MM.1S (cell line): ENCODE results near the gene PPP3CB.

Experiments
- DNase-seq: peaks from one replicate; pipeline ENCODE4 v3.0.0-alpha.2; 2015
- H2AFZ ChIP-seq: fragments of 300-600 bp; sonication (generic); 2 replicates; pipeline ENCODE4 v1.6.0; 2016; ENCODE audit warnings: antibody characterized with exemption, low read length
- H3F3A ChIP-seq: fragments of 300-600 bp; sonication (generic); 2 replicates; pipeline ENCODE4 v1.6.1; 2016; ENCODE audit warnings: mild to moderate bottlenecking, antibody characterized with exemption, low read length, moderate library complexity, mixed read lengths; ENCODE audit not compliant: insufficient read depth
- H3K27ac ChIP-seq: fragments of 300-600 bp; sonication (generic); 2 replicates; pipeline ENCODE4 v1.5.1; 2016; ENCODE audit warnings: mild to moderate bottlenecking, low read length
- H3K27me3 ChIP-seq: fragments of 300-600 bp; sonication (generic); replicated peaks from 2 replicates; pipeline ENCODE4 v1.6.0; 2016; ENCODE audit warnings: low read length; ENCODE audit not compliant: insufficient read depth
- H3K36me3 ChIP-seq: fragments of 300-600 bp; sonication (generic); replicated peaks from 2 replicates; pipeline ENCODE4 v1.6.1; 2016; ENCODE audit warnings: mild to moderate bottlenecking, low read length, mixed read lengths; ENCODE audit not compliant: insufficient read depth
- H3K4me1 ChIP-seq: fragments of 300-600 bp; sonication (generic); 2 replicates; pipeline ENCODE4 v1.6.1; 2016; ENCODE audit warnings: low read length, mixed read lengths
- H3K4me2 ChIP-seq: fragments of 300-600 bp; sonication (generic); 2 replicates; pipeline ENCODE4 v1.6.0; 2016; ENCODE audit warnings: low read depth, low read length
- H3K4me3 ChIP-seq: fragments of 300-600 bp; sonication (generic); 2 replicates; pipeline ENCODE4 v1.5.1; 2016; ENCODE audit warnings: low read length, mixed read lengths
- H3K79me2 ChIP-seq: fragments of 300-600 bp; sonication (generic); 2 replicates; pipeline ENCODE4 v1.6.1; 2016; ENCODE audit warnings: mixed run types, low read length, mixed read lengths
- H3K9ac ChIP-seq: fragments of 300-600 bp; sonication (generic); 2 replicates; pipeline ENCODE4 v1.6.1; 2016; ENCODE audit warnings: low read length, mixed read lengths
- H3K9me2 ChIP-seq: fragments of 300-600 bp; sonication (generic); replicated peaks from 2 replicates; pipeline ENCODE4 v1.6.1; 2016; ENCODE audit warnings: mild to moderate bottlenecking, low read length, mixed read lengths; ENCODE audit not compliant: insufficient read depth
- H3K9me3 ChIP-seq: fragments of 300-600 bp; sonication (generic); replicated peaks from 2 replicates; pipeline ENCODE4 v1.6.1; 2016; ENCODE audit warnings: mild to moderate bottlenecking, low read length, mixed read lengths; ENCODE audit not compliant: insufficient read depth
- H4K20me1 ChIP-seq: fragments of 300-600 bp; sonication (generic); 2 replicates; pipeline ENCODE4 v1.6.1; 2016; ENCODE audit warnings: mild to moderate bottlenecking, low read length, moderate library complexity, mixed read lengths; ENCODE audit not compliant: insufficient read depth
- EZH2 ChIP-seq: fragments of 300-600 bp; sonication (generic); optimal IDR thresholded peaks from 2 replicates; pipeline ENCODE3; 2017; ENCODE audit warnings: low read depth, mild to moderate bottlenecking, antibody characterized with exemption, low read length, mixed read lengths
- EZH2phosphoT487 ChIP-seq: fragments of 300-600 bp; sonication (generic); IDR thresholded peaks from 2 replicates; pipeline ENCODE4 v1.6.1; 2018; ENCODE audit warnings: antibody characterized with exemption, low read length
- TF ChIP-seq, protein P1 (sequence below): fragments of 300-600 bp; sonication (generic); IDR thresholded peaks from 2 replicates; pipeline ENCODE4 v1.5.1; 2016; ENCODE audit warnings: antibody characterized with exemption, low read length, mixed read lengths

Gene PPP3CB

GRCh38 chr10:73446926-73447325, 48.9 kb downstream of the PPP3CB start:
- no peak overlapping the region for H3K4me2 ChIP-seq
- no peaks in the 10 kb centered on the region for H3K9me2 ChIP-seq
- H3K27ac ChIP-seq: no peak overlapping the region
- no peak overlapping the region for H3K9ac ChIP-seq
- no peaks in the 10 kb centered on the region for H3K4me1 ChIP-seq
- no peaks in the 10 kb centered on the region for H3K79me2 ChIP-seq
- DNase-seq: no peak
- TF ChIP-seq EZH2phosphoT487 (no peak), EZH2 (no peak)
- TF ChIP-seq, protein P1, sequence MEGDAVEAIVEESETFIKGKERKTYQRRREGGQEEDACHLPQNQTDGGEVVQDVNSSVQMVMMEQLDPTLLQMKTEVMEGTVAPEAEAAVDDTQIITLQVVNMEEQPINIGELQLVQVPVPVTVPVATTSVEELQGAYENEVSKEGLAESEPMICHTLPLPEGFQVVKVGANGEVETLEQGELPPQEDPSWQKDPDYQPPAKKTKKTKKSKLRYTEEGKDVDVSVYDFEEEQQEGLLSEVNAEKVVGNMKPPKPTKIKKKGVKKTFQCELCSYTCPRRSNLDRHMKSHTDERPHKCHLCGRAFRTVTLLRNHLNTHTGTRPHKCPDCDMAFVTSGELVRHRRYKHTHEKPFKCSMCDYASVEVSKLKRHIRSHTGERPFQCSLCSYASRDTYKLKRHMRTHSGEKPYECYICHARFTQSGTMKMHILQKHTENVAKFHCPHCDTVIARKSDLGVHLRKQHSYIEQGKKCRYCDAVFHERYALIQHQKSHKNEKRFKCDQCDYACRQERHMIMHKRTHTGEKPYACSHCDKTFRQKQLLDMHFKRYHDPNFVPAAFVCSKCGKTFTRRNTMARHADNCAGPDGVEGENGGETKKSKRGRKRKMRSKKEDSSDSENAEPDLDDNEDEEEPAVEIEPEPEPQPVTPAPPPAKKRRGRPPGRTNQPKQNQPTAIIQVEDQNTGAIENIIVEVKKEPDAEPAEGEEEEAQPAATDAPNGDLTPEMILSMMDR: no peak
- H2AFZ ChIP-seq: no peak overlapping the region
- no peaks in the 10 kb centered on the region for H3K27me3 ChIP-seq
- H3K4me3 ChIP-seq: no peak overlapping the region
- H4K20me1 ChIP-seq: no peaks in the 10 kb centered on the region
- no peaks in the 10 kb centered on the region for H3F3A ChIP-seq
- H3K36me3 ChIP-seq: no peaks in the 10 kb centered on the region
- H3K9me3 ChIP-seq: no peaks in the 10 kb centered on the region

DNA sequence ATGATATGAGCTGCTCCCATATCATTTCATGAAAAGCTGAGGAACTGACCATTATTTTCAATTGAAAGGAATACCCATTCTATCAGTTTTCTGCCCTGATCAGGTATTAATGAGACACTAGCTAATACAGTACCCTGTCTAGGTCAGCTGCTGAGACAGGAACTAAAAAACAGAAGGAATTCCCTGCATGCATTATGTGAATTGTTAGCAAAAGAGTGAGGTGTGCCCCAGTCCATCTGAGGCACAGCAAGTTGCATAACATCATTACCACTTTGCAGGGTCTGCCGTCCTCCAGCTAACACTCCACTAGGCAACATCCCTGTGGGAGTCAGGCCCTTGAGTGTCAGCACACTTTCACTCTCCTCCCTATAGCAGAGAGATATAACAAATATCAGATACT, 51.4 kb downstream of the PPP3CB start:
- H3K36me3 ChIP-seq: no peaks in the 10 kb centered on the region; the same call in 1 of the 2 replicates
- H3K9me3 ChIP-seq: no peaks in the 10 kb centered on the region
- no peak for DNase-seq
- no peaks in the 10 kb centered on the region for H4K20me1 ChIP-seq
- TF ChIP-seq, protein P1: no peak
- TF ChIP-seq EZH2phosphoT487: no peak
- TF ChIP-seq EZH2: no peak
- no peaks in the 10 kb centered on the region for H3K79me2 ChIP-seq
- H3K27me3 ChIP-seq: no peaks in the 10 kb centered on the region
- H2AFZ ChIP-seq: no peak overlapping the region
- H3F3A ChIP-seq: no peaks in the 10 kb centered on the region
- no peak overlapping the region for H3K9ac ChIP-seq
- no peak overlapping the region for H3K4me2 ChIP-seq
- H3K9me2 ChIP-seq: no peaks in the 10 kb centered on the region
- H3K4me3 ChIP-seq: no peak overlapping the region
- no peak overlapping the region for H3K27ac ChIP-seq
- H3K4me1 ChIP-seq: no peaks in the 10 kb centered on the region

DNA sequence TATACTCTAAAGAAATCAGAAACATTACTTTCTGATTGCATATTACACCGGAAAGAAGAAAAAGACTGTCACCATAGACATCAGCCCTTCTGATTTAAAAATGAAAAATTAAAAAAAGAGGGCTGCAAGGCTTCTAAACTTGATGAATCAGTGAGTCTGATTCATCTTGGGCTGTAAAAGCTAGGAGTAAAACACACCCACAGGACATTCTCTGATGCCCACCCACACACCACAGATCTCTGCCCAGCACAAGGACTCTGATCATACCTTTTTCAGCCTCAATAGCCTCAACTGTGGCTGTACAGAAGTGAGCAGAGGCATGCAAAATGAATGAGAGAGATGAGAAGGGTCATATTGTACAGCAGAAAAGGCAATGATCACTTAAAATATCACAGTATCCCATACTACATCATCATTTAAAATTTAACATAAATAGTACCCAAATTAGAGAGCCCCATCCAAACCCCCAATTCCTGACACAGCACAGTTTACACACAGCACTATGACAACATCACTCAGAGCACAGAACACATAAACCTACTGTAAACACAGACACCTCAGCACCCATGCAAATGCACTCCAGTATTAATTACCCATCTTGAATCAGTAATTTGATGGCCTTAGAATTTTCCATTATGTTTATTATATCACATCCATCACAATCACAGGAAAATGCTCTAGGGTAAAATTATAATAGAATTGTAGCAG, 56.1 kb downstream of the PPP3CB start:
- Histone ChIP-seq H3K79me2 (no peaks in the 10 kb centered on the region), H3K9ac (no peak overlapping the region), H3K4me2 (no peak overlapping the region), H3K9me2 (no peaks in the 10 kb centered on the region), H4K20me1 (no peaks in the 10 kb centered on the region), H3K4me3 (no peak overlapping the region), H3K27ac (no peak overlapping the region), H3K36me3 (no peaks in the 10 kb centered on the region; the same call in 1 of the 2 replicates), H3F3A (no peaks in the 10 kb centered on the region), H2AFZ (no peak overlapping the region), H3K27me3 (no peaks in the 10 kb centered on the region), H3K4me1 (no peaks in the 10 kb centered on the region), H3K9me3 (no peaks in the 10 kb centered on the region)
- no peak for TF ChIP-seq EZH2phosphoT487
- no peak for TF ChIP-seq EZH2
- TF ChIP-seq, protein P1: no peak
- no peak for DNase-seq
